K562 (cell line): ENCODE results near the gene TP63. TPM values are rescaled to one million over a fixed set of nuclear protein-coding genes. Genes with fewer than 3 reads are reported as not detected.

Experiments used
- ATAC-seq: fragments of 200-7000 bp; cut with Tn5 transposase; 3 replicates; pipeline ENCODE4 v1.9.1; 2020; ENCODE audit warnings: moderate library complexity
- BruUV-seq: library from RNA; stranded (reverse); fragments of 400-500 nt; replicated peaks from 2 replicates; lab custom pipeline; 2021; lab: Mats Ljungman, UMichigan
- CTCF ChIA-PET: fragments of 300-600 bp; formaldehyde crosslinking; extraction: SDS; loops from one replicate; lab custom pipeline; 2021; ENCODE audit warnings: low intra/inter-chr PET ratio; lab: Yijun Ruan, JAX
- POLR2A ChIA-PET: fragments of 300-600, 350-650 bp; sonication (Branson Sonifier 250); formaldehyde crosslinking; extraction: SDS; loops from one replicate; lab custom pipeline; 2021; ENCODE audit warnings: antibody characterized with exemption, inconsistent platforms; lab: Yijun Ruan, JAX
- DNase-seq, 4 experiments: peaks; one replicate each; pipeline versions ENCODE4 v3.0.0 to v3.0.0-alpha.2; 2011 to 2018; ENCODE audit warnings: low spot score in 3 of 4, mixed read lengths in 3 of 4; ENCODE audit errors: extremely low read depth in 1 of 4
- FAIRE-seq: peaks from 2 replicates; lab custom pipeline; 2011; peaks lifted over from hg19 to GRCh38; lab: Jason Lieb, UNC
- H2AFZ ChIP-seq: 2 replicates; pipeline ENCODE4 v1.6.0; 2011; ENCODE audit warnings: low read depth, low read length, control low read depth, inconsistent platforms
- H3K27ac ChIP-seq: fragments of 200-600 bp; 3 replicates; pipeline ENCODE4 v1.8.0; 2011; ENCODE audit warnings: low read depth, mild to moderate bottlenecking, control low read depth, inconsistent platforms, low read length, moderate library complexity, mixed read lengths; ENCODE audit errors: extremely low read depth
- H3K27me3 ChIP-seq, 2 experiments: fragments of 300-600 bp in 1 of 2; 2 replicates in 1 of 2; 3 replicates in 1 of 2; pipeline versions ENCODE4 v1.6.0 to v1.8.0; 2011; ENCODE audit warnings: inconsistent platforms in 2 of 2, low read length in 2 of 2, mild to moderate bottlenecking in 1 of 2, mixed read lengths in 1 of 2, moderate library complexity in 1 of 2; ENCODE audit not compliant: control insufficient read depth in 2 of 2, insufficient read depth in 2 of 2
- H3K36me3 ChIP-seq: fragments of 300-600 bp; 3 replicates; pipeline ENCODE4 v1.8.0; 2011; ENCODE audit warnings: mild to moderate bottlenecking, low read length, inconsistent platforms; ENCODE audit not compliant: control insufficient read depth, insufficient read depth
- H3K4me1 ChIP-seq, 2 experiments: fragments of 200-600 bp in 1 of 2; replicated peaks in 1 of 2; 2 replicates in 1 of 2; 3 replicates in 1 of 2; pipeline versions ENCODE4 v1.5.1 to v1.8.0; 2011; ENCODE audit warnings: inconsistent platforms in 2 of 2, low read length in 2 of 2, mild to moderate bottlenecking in 1 of 2, mixed read lengths in 1 of 2, moderate library complexity in 1 of 2; ENCODE audit not compliant: control insufficient read depth in 2 of 2, insufficient read depth in 2 of 2
- H3K4me2 ChIP-seq: 2 replicates; pipeline ENCODE4 v1.6.1; 2011; ENCODE audit warnings: low read length, control low read depth, inconsistent platforms, mixed read lengths; ENCODE audit not compliant: insufficient read depth
- H3K4me3 ChIP-seq: fragments of 200-600 bp; sonication (generic), shearing (Covaris generic); 2 replicates; pipeline ENCODE4 v1.5.1; 2016; ENCODE audit warnings: control low read depth, inconsistent platforms
- H3K79me2 ChIP-seq: fragments of 200-600 bp; 3 replicates; pipeline ENCODE4 v1.8.0; 2011; ENCODE audit warnings: low read length, inconsistent platforms; ENCODE audit not compliant: control insufficient read depth, insufficient read depth
- H3K9ac ChIP-seq, 2 experiments: 2 replicates each; pipeline versions ENCODE4 v1.6.0 to v1.6.1; 2011; ENCODE audit warnings: low read depth in 2 of 2, low read length in 2 of 2, control low read depth in 1 of 2, inconsistent platforms in 1 of 2, mild to moderate bottlenecking in 1 of 2, mixed read lengths in 1 of 2; ENCODE audit not compliant: insufficient read depth in 1 of 2
- H3K9me1 ChIP-seq: one replicate; pipeline ENCODE4 v1.6.0; 2011; ENCODE audit warnings: inconsistent platforms, mild to moderate bottlenecking, low read length, moderate library complexity; ENCODE audit not compliant: control insufficient read depth, insufficient read depth
- H3K9me3 ChIP-seq: replicated peaks from 2 replicates; pipeline ENCODE4 v1.5.1; 2011; ENCODE audit warnings: low read depth, low read length, inconsistent platforms; ENCODE audit not compliant: control insufficient read depth, insufficient read depth
- H4K20me1 ChIP-seq: replicated peaks from 2 replicates; pipeline ENCODE4 v1.6.1; 2011; ENCODE audit warnings: low read length, inconsistent platforms, mixed read lengths; ENCODE audit not compliant: control insufficient read depth, insufficient read depth
- ARID2 ChIP-seq: fragments of 450-650 bp; IDR thresholded peaks from 2 replicates; pipeline ENCODE4 v1.6.1; 2017; ENCODE audit warnings: antibody characterized with exemption, mild to moderate bottlenecking
- DPF2 ChIP-seq: fragments of 450-650 bp; IDR thresholded peaks from 2 replicates; pipeline ENCODE4 v1.6.1; 2016
- EZH2 ChIP-seq: IDR thresholded peaks from 2 replicates; pipeline ENCODE4 v1.6.1; 2012; ENCODE audit warnings: low read depth, mild to moderate bottlenecking, inconsistent platforms, low read length, borderline replicate concordance
- FOXO4 ChIP-seq: fragments of 450-650 bp; formaldehyde crosslinking; IDR thresholded peaks from 2 replicates; pipeline ENCODE4 v1.4.0; 2020; ENCODE audit warnings: mild to moderate bottlenecking, moderate library complexity
- HNRNPLL ChIP-seq: fragments of 200-400 bp; formaldehyde crosslinking; IDR thresholded peaks from 2 replicates; pipeline ENCODE4 v1.6.1; 2017; ENCODE audit warnings: low read length, low read depth, mild to moderate bottlenecking; ENCODE audit not compliant: poor library complexity, severe bottlenecking
- NR3C1 ChIP-seq: sonication (generic); formaldehyde crosslinking; IDR thresholded peaks from 2 replicates; pipeline ENCODE4 v1.8.1; 2022; ENCODE audit warnings: missing genetic modification reagents
- PBX2 ChIP-seq, 2 experiments: IDR thresholded peaks in 1 of 2; conservative IDR thresholded peaks in 1 of 2; 2 replicates each; pipeline ENCODE4 v1.6.1; 2016; ENCODE audit warnings: low read depth in 2 of 2, mild to moderate bottlenecking in 1 of 2, missing compliant biosample characterization in 1 of 2, missing genetic modification characterization in 1 of 2, moderate library complexity in 1 of 2
- RBM17 ChIP-seq: fragments of 200-400 bp; formaldehyde crosslinking; IDR thresholded peaks from 2 replicates; pipeline ENCODE4 v1.6.1; 2017; ENCODE audit warnings: low read depth, mild to moderate bottlenecking, low read length, borderline replicate concordance
- WGBS: fragments of 100-300 bp; shearing (Covaris generic); methylation state at CpG from one replicate; pipeline ENCODE4 v1.1.6; 2016; ENCODE audit warnings: low coverage, mixed read lengths; ENCODE audit not compliant: insufficient coverage; ENCODE audit errors: missing lambda C conversion rate; 5-methylcytosine and 5-hydroxymethylcytosine counted together
- in situ Hi-C: fragments of 300-500 bp; cut with MboI; formaldehyde crosslinking; loops from 4 replicates; pipeline ENCODE4 v1.15.0; 2018; ENCODE audit warnings: inconsistent platforms, mixed read lengths
- intact Hi-C: fragments of 100-400 bp; cut with micrococcal nuclease; formaldehyde crosslinking; loops from 2 replicates; pipeline ENCODE4 v1.14.2; 2022
- polyA plus RNA-seq, 8 experiments: library from polyadenylated mRNA; depleted of rRNA in 4 of 8; stranded (reverse) in 5 of 8; unstranded in 3 of 8; fragments of >200 nt; fragmentation: Nextera tagmentation in 2 of 8; fragmentation: Illumina TruSeq in 1 of 8; extraction: Ambion mirVana in 2 of 8; extraction: Trizol in 1 of 8; gene quantifications; 2 replicates each; pipeline versions ENCODE4 v1.2.1 to v1.2.3, GENCODE V29; 2011 to 2014; ENCODE audit warnings: inconsistent platforms in 1 of 8, missing spikeins in 1 of 8
- total RNA-seq, 7 experiments: library from RNA; depleted of rRNA in 6 of 7; stranded (reverse); fragments of >200 nt in 6 of 7; fragmentation: Illumina TruSeq in 2 of 7; extraction: Trizol in 2 of 7; gene quantifications; 2 replicates each; pipeline versions ENCODE4 v1.2.1 to v1.2.3, GENCODE V29; 2011 to 2021; ENCODE audit warnings: low replicate concordance in 1 of 7

The TP63 gene
- total and polyA plus RNA-seq, 9 of the 15 experiments (the other 6 are each of a cell fraction or from before 2014, with no cell fraction given), result 0.32 to 1.4 (median 0.50) TPM

- no peak overlapping the region for H3K9ac ChIP-seq
- peak in 1 of 4 experiments; percentile 9 for DNase-seq
- no peaks in the 10 kb centered on the region for H3K36me3 ChIP-seq
- no peak overlapping the region for H3K27ac ChIP-seq
- ChIA-PET CTCF (no interaction called here), POLR2A (no interaction called here)
- no peak for ATAC-seq
- WGBS, result 0% methylated on average over 4 of the region's 4 CpGs
- H3K9me1 ChIP-seq, result no peaks in the 10 kb centered on the region
- no peaks in the 10 kb centered on the region for H3K4me1 ChIP-seq
- H3K79me2 ChIP-seq, result no peaks in the 10 kb centered on the region
- BruUV-seq, result no TSS peak
- in situ Hi-C loops (no loop called here), intact Hi-C loops (no loop called here)
- H3K4me2 ChIP-seq, result no peak overlapping the region
- no peaks in the 10 kb centered on the region for H4K20me1 ChIP-seq
- no peak for TF ChIP-seq EZH2
- TF ChIP-seq PBX2 (CRISPR knock-in tag; IDR thresholded peaks at IDR 0.05; ENCODE audit: low read depth), result no peak
- TF ChIP-seq PBX2 (tag; conservative IDR thresholded peaks at IDR 0.05; ENCODE audit: low read depth), result no peak
- no peak for TF ChIP-seq DPF2
- no peak for TF ChIP-seq FOXO4 (CRISPR knock-in tag)
- no peak for TF ChIP-seq NR3C1 (CRISPR knock-in tag)
- no peak for TF ChIP-seq HNRNPLL
- TF ChIP-seq ARID2, result no peak
- no peak for TF ChIP-seq RBM17
- TF ChIP-seq, all 486 proteins: peak for 0
- no peak overlapping the region for H3K4me3 ChIP-seq
- H3K9me3 ChIP-seq, result no peaks in the 10 kb centered on the region
- H2AFZ ChIP-seq, result no peak overlapping the region
- FAIRE-seq, result no peak
- H3K27me3 ChIP-seq, result no peaks in the 10 kb centered on the region
These were observed 259.3 kb downstream of the TP63 start for GRCh38 chr3:189890496-189890895.
